Suppressor macrophage treated with lipopolysaccharide for 4 hours (primary cell): ENCODE measurements around the gene WDR55.
"Not testable (repeated sequence)": the region's sequence is repeated elsewhere in the genome, so short reads cannot be mapped to it uniquely, and the experiment has no call there.

Experiments used
- DNase-seq: peaks from one replicate; pipeline ENCODE4 v3.0.0-alpha.2; 2020

Gene WDR55

GRCh38 chr5:140711794-140712193, 47.1 kb downstream of the WDR55 start:
- no peak for DNase-seq

GRCh38 chr5:140713562-140714094, 48.9 kb downstream of the WDR55 start:
- DNase-seq, result no peak

- DNase-seq, result not testable (repeated sequence)
Observed at GRCh38 chr5:140716238-140716637, 51.5 kb downstream of the WDR55 start.

- no peak for DNase-seq
Observed at GRCh38 chr5:140718266-140718592, 53.5 kb downstream of the WDR55 start.

- DNase-seq, result not testable (repeated sequence)
Observed at GRCh38 chr5:140720738-140721137, 56.0 kb downstream of the WDR55 start.

- DNase-seq, result not testable (repeated sequence)
Observed at GRCh38 chr5:140721395-140721794, 56.7 kb downstream of the WDR55 start.
